Peyer's patch (tissue), 4 donors: Measurements from ENCODE around the gene DCP1A.

ENCODE experiments used
- POLR2A ChIP-seq, 2 donors: fragments of 450-650 bp; IDR thresholded peaks; one replicate each; pipeline ENCODE4 v1.5.1; 2017; ENCODE audit warnings: antibody characterized with exemption in 2 of 2, mild to moderate bottlenecking in 2 of 2, moderate library complexity in 2 of 2
- TF ChIP-seq, protein P1 (sequence below), 6 experiments: fragments of 450-650 bp in 4 of 6; fragments of 200-600 bp in 2 of 6; sonication (generic) in 1 of 6; IDR thresholded peaks; one replicate each; pipeline ENCODE4 v1.5.1; 2017 to 2019; ENCODE audit warnings: antibody characterized with exemption in 6 of 6, mild to moderate bottlenecking in 3 of 6, moderate library complexity in 1 of 6

GRCh38 chr3:53242642-53243041 lies 104.7 kb downstream of the DCP1A start:
- TF ChIP-seq, protein P1, sequence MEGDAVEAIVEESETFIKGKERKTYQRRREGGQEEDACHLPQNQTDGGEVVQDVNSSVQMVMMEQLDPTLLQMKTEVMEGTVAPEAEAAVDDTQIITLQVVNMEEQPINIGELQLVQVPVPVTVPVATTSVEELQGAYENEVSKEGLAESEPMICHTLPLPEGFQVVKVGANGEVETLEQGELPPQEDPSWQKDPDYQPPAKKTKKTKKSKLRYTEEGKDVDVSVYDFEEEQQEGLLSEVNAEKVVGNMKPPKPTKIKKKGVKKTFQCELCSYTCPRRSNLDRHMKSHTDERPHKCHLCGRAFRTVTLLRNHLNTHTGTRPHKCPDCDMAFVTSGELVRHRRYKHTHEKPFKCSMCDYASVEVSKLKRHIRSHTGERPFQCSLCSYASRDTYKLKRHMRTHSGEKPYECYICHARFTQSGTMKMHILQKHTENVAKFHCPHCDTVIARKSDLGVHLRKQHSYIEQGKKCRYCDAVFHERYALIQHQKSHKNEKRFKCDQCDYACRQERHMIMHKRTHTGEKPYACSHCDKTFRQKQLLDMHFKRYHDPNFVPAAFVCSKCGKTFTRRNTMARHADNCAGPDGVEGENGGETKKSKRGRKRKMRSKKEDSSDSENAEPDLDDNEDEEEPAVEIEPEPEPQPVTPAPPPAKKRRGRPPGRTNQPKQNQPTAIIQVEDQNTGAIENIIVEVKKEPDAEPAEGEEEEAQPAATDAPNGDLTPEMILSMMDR (IDR thresholded peaks at IDR 0.05): no peak
- no peak for TF ChIP-seq POLR2A (IDR thresholded peaks at IDR 0.05)
